ENCODE results near the gene ZC3H7A. TPM values are rescaled to one million over a fixed set of nuclear protein-coding genes. Genes with fewer than 3 reads are reported as not detected.
A peak's percentile ranks its signal among the peaks of the same experiment; 100 is the strongest.

ZC3H7A gene
- total and polyA plus RNA-seq, 9 of the 15 experiments (the other 6 are each of a cell fraction or from before 2014, with no cell fraction given): 19.8 to 49.1 (median 28.2) TPM

- TF ChIP-seq, protein P1, sequence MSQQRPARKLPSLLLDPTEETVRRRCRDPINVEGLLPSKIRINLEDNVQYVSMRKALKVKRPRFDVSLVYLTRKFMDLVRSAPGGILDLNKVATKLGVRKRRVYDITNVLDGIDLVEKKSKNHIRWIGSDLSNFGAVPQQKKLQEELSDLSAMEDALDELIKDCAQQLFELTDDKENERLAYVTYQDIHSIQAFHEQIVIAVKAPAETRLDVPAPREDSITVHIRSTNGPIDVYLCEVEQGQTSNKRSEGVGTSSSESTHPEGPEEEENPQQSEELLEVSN (IDR thresholded peaks at IDR 0.05; ENCODE audit: borderline replicate concordance in 1 of 2, extremely low read depth in 1 of 2, insufficient read depth in 1 of 2, insufficient read length in 1 of 2, low read depth in 1 of 2, low read length in 1 of 2, poor library complexity in 1 of 2, severe bottlenecking in 1 of 2): peak; percentile 54 to 80
- no peak for TF ChIP-seq MYNN (IDR thresholded peaks at IDR 0.05)
- TF ChIP-seq MYNN (CRISPR knock-in tag; IDR thresholded peaks at IDR 0.05): no peak
- TF ChIP-seq CBX1 (IDR thresholded peaks at IDR 0.05; ENCODE audit: low read depth): 0 out of 2 replicates have a peak, but pooled peaks have one; percentile 1
- TF ChIP-seq, protein P2, sequence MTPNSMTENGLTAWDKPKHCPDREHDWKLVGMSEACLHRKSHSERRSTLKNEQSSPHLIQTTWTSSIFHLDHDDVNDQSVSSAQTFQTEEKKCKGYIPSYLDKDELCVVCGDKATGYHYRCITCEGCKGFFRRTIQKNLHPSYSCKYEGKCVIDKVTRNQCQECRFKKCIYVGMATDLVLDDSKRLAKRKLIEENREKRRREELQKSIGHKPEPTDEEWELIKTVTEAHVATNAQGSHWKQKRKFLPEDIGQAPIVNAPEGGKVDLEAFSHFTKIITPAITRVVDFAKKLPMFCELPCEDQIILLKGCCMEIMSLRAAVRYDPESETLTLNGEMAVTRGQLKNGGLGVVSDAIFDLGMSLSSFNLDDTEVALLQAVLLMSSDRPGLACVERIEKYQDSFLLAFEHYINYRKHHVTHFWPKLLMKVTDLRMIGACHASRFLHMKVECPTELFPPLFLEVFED (CRISPR knock-in tag; conservative IDR thresholded peaks at IDR 0.05): no peak
- TF ChIP-seq ZNF23 (CRISPR knock-in tag; IDR thresholded peaks at IDR 0.05): no peak
- no peak; the same call in 1 of the 2 replicates for TF ChIP-seq ATF4 (CRISPR knock-in tag; IDR thresholded peaks at IDR 0.05)
- no peak for TF ChIP-seq NR4A1 (CRISPR knock-in tag; IDR thresholded peaks at IDR 0.05)
- TF ChIP-seq NR4A1 (tag; IDR thresholded peaks at IDR 0.05): no peak
- no peak; the same call in 1 of the 2 replicates for TF ChIP-seq ZBTB9 (CRISPR knock-in tag; IDR thresholded peaks at IDR 0.05)
- TF ChIP-seq TOE1 (IDR thresholded peaks at IDR 0.05; ENCODE audit: borderline replicate concordance): no peak
- no peak for TF ChIP-seq TOE1 (CRISPR knock-in tag; IDR thresholded peaks at IDR 0.05; ENCODE audit: borderline replicate concordance, low read depth)
- TF ChIP-seq HNRNPLL (IDR thresholded peaks at IDR 0.05; ENCODE audit: low read depth, low read length, poor library complexity, severe bottlenecking): peak; percentile 54
- TF ChIP-seq, protein P3, sequence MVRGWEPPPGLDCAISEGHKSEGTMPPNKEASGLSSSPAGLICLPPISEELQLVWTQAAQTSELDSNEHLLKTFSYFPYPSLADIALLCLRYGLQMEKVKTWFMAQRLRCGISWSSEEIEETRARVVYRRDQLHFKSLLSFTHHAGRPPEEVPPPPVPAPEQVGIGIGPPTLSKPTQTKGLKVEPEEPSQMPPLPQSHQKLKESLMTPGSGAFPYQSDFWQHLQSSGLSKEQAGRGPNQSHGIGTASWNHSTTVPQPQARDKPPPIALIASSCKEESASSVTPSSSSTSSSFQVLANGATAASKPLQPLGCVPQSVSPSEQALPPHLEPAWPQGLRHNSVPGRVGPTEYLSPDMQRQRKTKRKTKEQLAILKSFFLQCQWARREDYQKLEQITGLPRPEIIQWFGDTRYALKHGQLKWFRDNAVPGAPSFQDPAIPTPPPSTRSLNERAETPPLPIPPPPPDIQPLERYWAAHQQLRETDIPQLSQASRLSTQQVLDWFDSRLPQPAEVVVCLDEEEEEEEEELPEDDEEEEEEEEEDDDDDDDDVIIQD (CRISPR knock-in tag; IDR thresholded peaks at IDR 0.05): no peak
- TF ChIP-seq CBFB (CRISPR knock-in tag; IDR thresholded peaks at IDR 0.05): no peak
- TF ChIP-seq HEY1 (CRISPR knock-in tag; IDR thresholded peaks at IDR 0.05; ENCODE audit: borderline replicate concordance): no peak
- TF ChIP-seq ZNF586 (CRISPR knock-in tag; conservative IDR thresholded peaks at IDR 0.05): no peak
- no peak for TF ChIP-seq ZFP30 (CRISPR knock-in tag; IDR thresholded peaks at IDR 0.05; ENCODE audit: borderline replicate concordance)
- TF ChIP-seq EGR1 (conservative IDR thresholded peaks at IDR 0.05): peak; percentile 23; the same call in 1 of the 2 replicates
- TF ChIP-seq TAF7 (tag; IDR thresholded peaks at IDR 0.05): peak; percentile 63
Measured at GRCh38 chr16:11797166-11797956, at the start of gene ZC3H7A (continued).
